Measurements from ENCODE around the gene MYO5A.

The MYO5A gene

DNA sequence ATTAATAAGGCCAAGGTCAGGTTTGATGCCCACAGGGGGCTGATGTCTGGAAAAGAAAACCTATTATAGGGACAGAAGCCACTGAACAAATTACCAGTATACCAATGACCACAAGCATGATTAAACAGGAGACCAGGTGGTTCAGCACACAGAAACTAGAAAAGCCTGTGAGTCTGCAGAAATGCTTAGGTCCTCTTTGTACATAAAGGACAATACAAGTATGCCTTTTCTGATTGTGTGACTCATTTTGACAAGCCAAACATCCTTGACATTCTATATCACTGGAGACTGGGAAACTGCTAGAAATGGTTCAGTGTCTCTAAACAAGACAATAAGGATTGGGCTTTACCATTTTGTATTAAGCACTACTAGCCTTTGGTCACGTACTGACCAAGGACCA is 119.9 kb downstream of the MYO5A start:
- WGBS, 2 experiments: 85 to 92% methylated on average over 1 of the region's 1 CpG

DNA sequence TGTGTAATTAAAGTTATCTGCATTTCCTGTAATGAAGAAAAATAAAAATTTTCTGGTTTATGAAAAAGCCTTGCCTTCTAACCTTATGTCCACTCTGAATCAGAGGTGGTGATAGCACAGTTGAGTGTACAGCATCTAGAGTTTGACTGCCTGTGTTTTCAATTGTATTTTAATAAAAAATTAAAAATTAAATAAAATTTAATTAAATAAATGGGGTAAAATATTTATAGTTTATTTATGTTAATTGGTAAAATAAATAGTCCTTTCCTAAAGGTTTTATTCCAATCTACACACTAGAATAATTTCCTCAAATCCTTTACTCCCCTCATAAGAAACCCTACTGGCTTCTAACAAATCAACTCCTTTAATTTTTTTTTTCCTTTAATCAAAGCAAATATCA is 121.3 kb downstream of the MYO5A start:
- Histone ChIP-seq H3K27ac (ENCODE audit: insufficient read depth, low read depth, low read length, poor library complexity, severe bottlenecking) (no peak overlapping the region), H3K27me3 (ENCODE audit: control insufficient read depth, insufficient read depth, low read length, poor library complexity, severe bottlenecking) (no peaks in the 10 kb centered on the region), H3K36me3 (ENCODE audit: control insufficient read depth, insufficient read depth, low read length) (no peaks in the 10 kb centered on the region), H3K4me3 (ENCODE audit: insufficient read depth, low read depth, low read length) (no peak overlapping the region), H3K4me1 (ENCODE audit: control insufficient read depth, insufficient read depth, low read length) (no peaks in the 10 kb centered on the region), H3K9me3 (ENCODE audit: control insufficient read depth, low read length) (no peaks in the 10 kb centered on the region)

More for the DNA sequence above, 119.9 kb downstream of the MYO5A start:
- H3K27me3 ChIP-seq (ENCODE audit: control insufficient read depth, insufficient read depth, low read length, poor library complexity, severe bottlenecking): no peaks in the 10 kb centered on the region
- no peak overlapping the region for H3K27ac ChIP-seq (ENCODE audit: insufficient read depth, low read depth, low read length, poor library complexity, severe bottlenecking)
- H3K9me3 ChIP-seq (ENCODE audit: control insufficient read depth, low read length): no peaks in the 10 kb centered on the region
- H3K36me3 ChIP-seq (ENCODE audit: control insufficient read depth, insufficient read depth, low read length): no peaks in the 10 kb centered on the region
- no peaks in the 10 kb centered on the region for H3K4me1 ChIP-seq (ENCODE audit: control insufficient read depth, insufficient read depth, low read length)
- no peak overlapping the region for H3K4me3 ChIP-seq (ENCODE audit: insufficient read depth, low read depth, low read length)

DNA sequence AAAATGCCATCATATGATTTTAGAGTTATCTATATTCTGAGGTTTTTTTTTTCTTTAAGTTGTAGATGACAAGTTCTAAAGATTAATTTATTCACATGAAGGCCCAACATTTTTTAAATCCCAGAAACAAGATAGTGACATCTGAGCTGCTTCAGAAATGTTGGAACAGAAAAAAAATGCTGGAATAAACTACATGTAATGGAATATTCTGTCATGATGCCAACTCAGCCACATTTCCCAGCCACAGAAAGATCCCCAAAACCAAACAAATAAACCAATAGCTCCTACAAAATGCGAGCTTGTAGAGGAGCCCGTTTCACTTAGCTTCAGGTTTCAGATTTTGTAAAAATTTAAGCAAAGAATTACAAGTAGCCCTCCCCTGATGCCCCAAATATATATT is 122.1 kb downstream of the MYO5A start:
- no peak overlapping the region for H3K27ac ChIP-seq (ENCODE audit: insufficient read depth, low read depth, low read length, poor library complexity, severe bottlenecking)
- H3K4me1 ChIP-seq (ENCODE audit: control insufficient read depth, insufficient read depth, low read length): no peaks in the 10 kb centered on the region
- no peak overlapping the region for H3K4me3 ChIP-seq (ENCODE audit: insufficient read depth, low read depth, low read length)
- WGBS, 2 experiments: 84 to 94% methylated on average over 2 of the region's 2 CpGs
- no peaks in the 10 kb centered on the region for H3K36me3 ChIP-seq (ENCODE audit: control insufficient read depth, insufficient read depth, low read length)
- H3K9me3 ChIP-seq (ENCODE audit: control insufficient read depth, low read length): no peaks in the 10 kb centered on the region
- no peaks in the 10 kb centered on the region for H3K27me3 ChIP-seq (ENCODE audit: control insufficient read depth, insufficient read depth, low read length, poor library complexity, severe bottlenecking)

DNA sequence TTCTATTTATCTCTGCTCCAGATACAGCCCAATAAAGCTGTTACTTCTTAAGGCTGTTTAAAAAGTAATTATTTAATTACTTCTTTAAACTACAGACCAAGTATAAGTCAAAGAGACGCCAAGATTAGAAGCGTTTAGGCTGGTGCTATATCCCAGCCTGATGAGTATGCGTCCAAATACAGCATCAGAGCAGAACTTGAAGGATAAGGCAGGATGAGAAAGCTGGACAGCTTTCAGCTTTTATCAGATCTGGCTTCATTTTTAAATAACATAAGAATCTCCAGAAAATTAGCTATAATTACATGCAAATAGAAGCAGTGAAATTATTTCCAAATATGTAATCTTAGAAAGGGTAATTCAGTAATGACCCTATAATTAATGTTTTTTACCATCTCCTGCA is 122.8 kb downstream of the MYO5A start:
- H3K27ac ChIP-seq (ENCODE audit: insufficient read depth, low read depth, low read length, poor library complexity, severe bottlenecking): no peak overlapping the region
- no peaks in the 10 kb centered on the region for H3K4me1 ChIP-seq (ENCODE audit: control insufficient read depth, insufficient read depth, low read length)
- 92 to 99% methylated on average over 3 of the region's 3 CpGs for WGBS, 2 experiments
- H3K9me3 ChIP-seq (ENCODE audit: control insufficient read depth, low read length): no peaks in the 10 kb centered on the region
- H3K36me3 ChIP-seq (ENCODE audit: control insufficient read depth, insufficient read depth, low read length): no peaks in the 10 kb centered on the region
- H3K4me3 ChIP-seq (ENCODE audit: insufficient read depth, low read depth, low read length): no peak overlapping the region
- no peaks in the 10 kb centered on the region for H3K27me3 ChIP-seq (ENCODE audit: control insufficient read depth, insufficient read depth, low read length, poor library complexity, severe bottlenecking)

DNA sequence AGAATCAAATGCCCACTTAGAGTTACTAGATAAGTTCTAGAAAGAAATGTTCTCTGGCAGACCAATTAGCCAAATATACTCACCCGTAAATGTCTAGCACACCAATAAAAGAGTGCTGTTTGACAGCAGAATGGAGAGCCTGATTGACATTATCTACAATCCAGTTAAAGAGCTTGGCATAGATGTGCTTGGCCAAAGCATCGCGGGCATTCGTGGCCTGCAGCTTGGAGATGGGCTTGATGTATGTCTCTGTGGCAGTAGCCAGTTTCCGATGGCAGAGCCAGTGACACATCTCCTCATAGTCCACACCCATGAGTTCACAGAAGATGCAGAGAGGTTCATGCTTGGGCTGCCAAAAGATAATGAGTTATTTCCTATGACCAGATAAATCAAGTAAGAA is 131.6 kb downstream of the MYO5A start:
- Histone ChIP-seq H3K9me3 (ENCODE audit: control insufficient read depth, low read length) (no peaks in the 10 kb centered on the region), H3K27me3 (ENCODE audit: control insufficient read depth, insufficient read depth, low read length, poor library complexity, severe bottlenecking) (no peaks in the 10 kb centered on the region), H3K4me1 (ENCODE audit: control insufficient read depth, insufficient read depth, low read length) (no peaks in the 10 kb centered on the region), H3K27ac (ENCODE audit: insufficient read depth, low read depth, low read length, poor library complexity, severe bottlenecking) (no peak overlapping the region), H3K36me3 (ENCODE audit: control insufficient read depth, insufficient read depth, low read length) (no peaks in the 10 kb centered on the region), H3K4me3 (ENCODE audit: insufficient read depth, low read depth, low read length) (no peak overlapping the region)
- WGBS, 2 experiments: 94 to 97% methylated on average over 5 of the region's 5 CpGs

DNA sequence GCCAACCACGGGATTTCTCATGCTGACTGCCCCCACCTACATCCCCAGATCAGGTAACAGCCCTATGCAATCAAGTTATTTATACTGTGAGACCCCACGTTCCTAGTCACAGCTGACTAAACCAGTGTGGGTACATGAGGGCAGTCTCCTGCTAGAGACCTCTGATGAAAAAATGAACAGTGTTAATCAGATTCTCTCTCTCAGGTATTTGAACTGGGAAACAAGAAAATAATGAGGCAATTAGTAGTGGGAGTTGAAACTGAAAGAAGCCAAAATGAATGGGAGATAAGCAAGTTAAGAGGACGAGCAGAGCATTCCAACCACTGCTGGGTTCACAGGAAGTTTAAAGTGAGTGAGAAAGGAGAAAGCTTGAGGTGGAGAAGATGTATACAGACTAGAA is 134.6 kb downstream of the MYO5A start:
- WGBS, 2 experiments: 68 to 74% methylated on average over 3 of the region's 3 CpGs
- H3K27me3 ChIP-seq (ENCODE audit: control insufficient read depth, insufficient read depth, low read length, poor library complexity, severe bottlenecking): no peaks in the 10 kb centered on the region
- no peak overlapping the region for H3K4me3 ChIP-seq (ENCODE audit: insufficient read depth, low read depth, low read length)
- no peaks in the 10 kb centered on the region for H3K4me1 ChIP-seq (ENCODE audit: control insufficient read depth, insufficient read depth, low read length)
- no peak overlapping the region for H3K27ac ChIP-seq (ENCODE audit: insufficient read depth, low read depth, low read length, poor library complexity, severe bottlenecking)
- H3K9me3 ChIP-seq (ENCODE audit: control insufficient read depth, low read length): no peaks in the 10 kb centered on the region
- no peaks in the 10 kb centered on the region for H3K36me3 ChIP-seq (ENCODE audit: control insufficient read depth, insufficient read depth, low read length)

DNA sequence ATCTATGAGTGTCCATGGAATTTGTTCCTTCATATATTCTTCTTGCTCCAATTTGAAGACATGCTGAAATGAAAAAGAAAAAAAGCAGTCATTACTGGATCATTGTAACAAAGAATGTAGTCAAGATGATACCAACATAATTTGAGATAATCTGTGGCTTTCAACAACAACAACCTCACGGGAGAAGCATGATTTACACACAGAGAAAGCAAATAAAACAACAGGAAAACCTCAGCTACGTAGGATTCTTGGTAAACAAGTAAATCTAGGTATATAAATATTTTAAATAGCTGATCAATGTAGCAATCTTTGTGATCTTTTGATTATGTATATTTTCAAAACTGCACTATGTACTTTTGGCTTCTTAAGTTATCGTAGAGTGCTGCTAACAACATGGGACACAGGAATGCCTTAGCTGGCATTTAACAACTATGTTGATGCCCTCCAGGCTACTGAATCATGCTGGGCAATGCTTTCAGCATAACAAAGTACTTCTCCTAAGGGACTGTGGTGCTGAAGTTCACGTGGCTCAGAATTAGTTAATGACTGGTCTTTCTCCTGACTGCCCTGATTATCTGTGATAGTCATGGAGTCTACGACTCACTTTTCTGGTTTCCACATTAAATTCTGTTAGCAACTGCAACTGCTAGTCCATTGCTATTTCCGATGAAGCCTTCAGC is 136.5 kb downstream of the MYO5A start:
- Histone ChIP-seq H3K27ac (ENCODE audit: insufficient read depth, low read depth, low read length, poor library complexity, severe bottlenecking) (no peak overlapping the region), H3K4me1 (ENCODE audit: control insufficient read depth, insufficient read depth, low read length) (no peaks in the 10 kb centered on the region), H3K9me3 (ENCODE audit: control insufficient read depth, low read length) (no peaks in the 10 kb centered on the region), H3K36me3 (ENCODE audit: control insufficient read depth, insufficient read depth, low read length) (no peaks in the 10 kb centered on the region), H3K4me3 (ENCODE audit: insufficient read depth, low read depth, low read length) (no peak overlapping the region), H3K27me3 (ENCODE audit: control insufficient read depth, insufficient read depth, low read length, poor library complexity, severe bottlenecking) (no peaks in the 10 kb centered on the region)
- 30 to 39% methylated on average over 5 of the region's 6 CpGs for WGBS, 2 experiments

DNA sequence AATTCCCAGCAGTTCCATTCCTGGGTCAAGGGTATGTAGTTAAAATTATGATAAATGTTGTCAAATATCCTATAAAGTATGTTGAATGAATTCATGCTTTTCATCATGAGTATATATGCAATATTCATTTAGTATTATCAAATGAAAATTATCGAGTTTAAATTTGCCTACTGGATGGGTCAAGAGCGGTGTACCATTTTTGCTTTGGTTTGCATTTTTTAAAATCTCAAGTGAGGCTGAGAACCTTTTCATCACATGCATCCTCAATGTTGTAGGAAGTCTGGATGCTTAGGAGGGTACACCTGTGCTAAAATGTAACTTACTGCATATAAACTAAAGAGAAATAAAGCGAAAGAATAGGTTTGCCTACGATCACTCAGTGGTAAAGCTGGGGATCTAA is 137.6 kb downstream of the MYO5A start:
- H3K4me1 ChIP-seq (ENCODE audit: control insufficient read depth, insufficient read depth, low read length): no peaks in the 10 kb centered on the region
- no peak overlapping the region for H3K4me3 ChIP-seq (ENCODE audit: insufficient read depth, low read depth, low read length)
- no peak overlapping the region for H3K27ac ChIP-seq (ENCODE audit: insufficient read depth, low read depth, low read length, poor library complexity, severe bottlenecking)
- no peaks in the 10 kb centered on the region for H3K27me3 ChIP-seq (ENCODE audit: control insufficient read depth, insufficient read depth, low read length, poor library complexity, severe bottlenecking)
- WGBS, 2 experiments: 92 to 93% methylated on average over 3 to 4 of the region's 4 CpGs
- no peaks in the 10 kb centered on the region for H3K36me3 ChIP-seq (ENCODE audit: control insufficient read depth, insufficient read depth, low read length)
- no peaks in the 10 kb centered on the region for H3K9me3 ChIP-seq (ENCODE audit: control insufficient read depth, low read length)

DNA sequence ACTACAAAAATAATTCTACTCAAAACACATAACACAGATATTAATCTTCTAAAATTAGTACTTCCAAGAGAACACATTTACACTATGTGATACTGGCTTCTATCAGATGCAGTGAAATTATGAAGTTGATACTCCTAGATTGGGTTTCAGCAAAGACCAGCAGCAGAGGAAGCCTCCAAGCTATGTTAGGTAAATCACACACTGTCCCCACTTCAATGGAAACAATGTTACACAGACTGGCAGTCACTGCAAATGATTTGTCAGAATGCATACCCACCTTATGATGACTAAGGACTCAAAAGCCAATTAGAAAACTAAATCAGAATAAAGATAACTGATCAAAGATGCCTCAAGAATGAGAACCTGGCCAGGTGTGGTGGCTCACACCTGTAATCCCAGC is 143.0 kb downstream of the MYO5A start:
- no peaks in the 10 kb centered on the region for H3K36me3 ChIP-seq (ENCODE audit: control insufficient read depth, insufficient read depth, low read length)
- no peak overlapping the region for H3K4me3 ChIP-seq (ENCODE audit: insufficient read depth, low read depth, low read length)
- H3K9me3 ChIP-seq (ENCODE audit: control insufficient read depth, low read length): no peaks in the 10 kb centered on the region
- no peak overlapping the region for H3K27ac ChIP-seq (ENCODE audit: insufficient read depth, low read depth, low read length, poor library complexity, severe bottlenecking)
- no peaks in the 10 kb centered on the region for H3K27me3 ChIP-seq (ENCODE audit: control insufficient read depth, insufficient read depth, low read length, poor library complexity, severe bottlenecking)
- H3K4me1 ChIP-seq (ENCODE audit: control insufficient read depth, insufficient read depth, low read length): no peaks in the 10 kb centered on the region

DNA sequence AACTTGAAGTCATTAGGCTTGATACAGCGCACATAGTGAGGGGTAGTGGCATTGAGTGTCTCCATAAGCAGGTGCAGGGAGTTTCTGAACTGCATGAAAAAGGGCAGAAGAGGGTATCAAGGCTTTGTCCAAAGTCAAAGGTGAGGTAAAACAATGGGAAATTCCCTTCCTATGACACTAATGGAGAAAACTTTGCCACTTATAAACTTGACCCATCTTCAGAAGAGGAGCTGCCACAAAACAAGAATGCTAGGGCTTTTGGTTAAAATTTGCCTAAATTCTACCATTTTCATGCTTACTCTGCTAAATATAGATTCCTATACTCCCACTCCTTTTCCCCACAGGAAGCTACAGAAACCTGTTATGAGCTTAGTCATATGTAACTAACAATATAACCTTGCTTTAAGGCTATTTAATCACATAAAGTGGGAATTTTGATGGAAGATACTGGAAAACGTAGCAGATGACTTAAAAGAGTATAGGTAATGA is 145.5 kb downstream of the MYO5A start:
- Histone ChIP-seq H3K9me3 (ENCODE audit: control insufficient read depth, low read length) (no peaks in the 10 kb centered on the region), H3K4me1 (ENCODE audit: control insufficient read depth, insufficient read depth, low read length) (no peaks in the 10 kb centered on the region), H3K27ac (ENCODE audit: insufficient read depth, low read depth, low read length, poor library complexity, severe bottlenecking) (no peak overlapping the region), H3K27me3 (ENCODE audit: control insufficient read depth, insufficient read depth, low read length, poor library complexity, severe bottlenecking) (no peaks in the 10 kb centered on the region), H3K36me3 (ENCODE audit: control insufficient read depth, insufficient read depth, low read length) (no peaks in the 10 kb centered on the region), H3K4me3 (ENCODE audit: insufficient read depth, low read depth, low read length) (no peak overlapping the region)
- 97 to 98% methylated on average over 2 of the region's 2 CpGs for WGBS, 2 experiments

DNA sequence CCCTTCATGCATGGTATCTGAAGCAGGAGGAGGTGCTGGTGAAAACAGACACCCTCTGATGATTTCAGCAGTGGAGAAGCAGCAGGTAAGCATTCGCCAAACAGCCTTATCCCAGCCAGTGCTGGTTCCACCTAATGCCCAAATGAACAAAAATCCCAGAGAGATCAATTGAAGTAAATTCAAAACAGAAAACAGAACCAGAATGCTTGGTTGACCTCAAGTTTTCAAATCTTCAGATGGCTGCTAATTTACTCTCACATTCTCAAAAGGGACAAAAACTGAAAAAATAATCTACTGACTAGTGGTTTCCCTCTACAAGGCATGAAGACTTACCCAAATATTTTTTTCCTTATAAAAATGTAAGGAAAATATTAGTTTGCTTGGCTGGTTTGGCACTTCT is 146.0 kb downstream of the MYO5A start:
- Histone ChIP-seq H3K9me3 (ENCODE audit: control insufficient read depth, low read length) (no peaks in the 10 kb centered on the region), H3K36me3 (ENCODE audit: control insufficient read depth, insufficient read depth, low read length) (no peaks in the 10 kb centered on the region), H3K4me3 (ENCODE audit: insufficient read depth, low read depth, low read length) (no peak overlapping the region), H3K4me1 (ENCODE audit: control insufficient read depth, insufficient read depth, low read length) (no peaks in the 10 kb centered on the region), H3K27ac (ENCODE audit: insufficient read depth, low read depth, low read length, poor library complexity, severe bottlenecking) (no peak overlapping the region), H3K27me3 (ENCODE audit: control insufficient read depth, insufficient read depth, low read length, poor library complexity, severe bottlenecking) (no peaks in the 10 kb centered on the region)
- WGBS, 2 experiments: 95 to 100% methylated on average over 1 of the region's 1 CpG
